OCI-LY7 (cell line): ENCODE data around the gene HSD17B11. TPM values are rescaled to one million over a fixed set of nuclear protein-coding genes. Genes with fewer than 3 reads are reported as not detected.

Experiments used
- BruUV-seq: library from RNA; stranded (reverse); fragments of 400-500 nt; replicated peaks from 2 replicates; lab custom pipeline; 2021; lab: Mats Ljungman, UMichigan
- CTCF ChIA-PET: fragments of 300-600 bp; sonication (Branson Sonifier 250); formaldehyde crosslinking; loops from one replicate; lab custom pipeline; 2022; ENCODE audit warnings: antibody characterized with exemption; ENCODE audit not compliant: unreplicated experiment; lab: Charles Lee
- POLR2A ChIA-PET: fragments of 300-600 bp; sonication (Branson Sonifier 250); formaldehyde crosslinking; loops from one replicate; lab custom pipeline; 2022; ENCODE audit warnings: antibody characterized with exemption; lab: Charles Lee
- DNase-seq: peaks from one replicate; pipeline ENCODE4 v3.0.0-alpha.2; 2015; ENCODE audit warnings: low spot score
- H2AFZ ChIP-seq: fragments of 200-600 bp; sonication (generic), shearing (Covaris generic); 2 replicates; pipeline ENCODE4 v1.6.1; 2014; ENCODE audit warnings: mild to moderate bottlenecking, antibody characterized with exemption, low read length, moderate library complexity
- H3K27ac ChIP-seq: fragments of 200-600 bp; sonication (generic); 2 replicates; pipeline ENCODE4 v1.5.1; 2014; ENCODE audit warnings: mixed run types, low read depth, mild to moderate bottlenecking, moderate library complexity, low read length, inconsistent platforms; ENCODE audit not compliant: poor library complexity, severe bottlenecking
- H3K36me3 ChIP-seq: fragments of 200-600 bp; sonication (generic); 2 replicates; pipeline ENCODE4 v1.6.1; 2014; ENCODE audit warnings: mild to moderate bottlenecking, antibody characterized with exemption, low read length, moderate library complexity, mixed read lengths; ENCODE audit not compliant: insufficient read depth
- H3K4me1 ChIP-seq: fragments of 200-600 bp; sonication (generic); 2 replicates; pipeline ENCODE4 v1.5.1; 2014; ENCODE audit warnings: mild to moderate bottlenecking, low read length; ENCODE audit not compliant: insufficient read depth, poor library complexity, severe bottlenecking
- H3K4me2 ChIP-seq: fragments of 200-600 bp; sonication (generic); 2 replicates; pipeline ENCODE4 v1.6.1; 2014; ENCODE audit warnings: mild to moderate bottlenecking, low read length
- H3K4me3 ChIP-seq: fragments of 200-600 bp; sonication (generic); 2 replicates; pipeline ENCODE4 v1.5.1; 2014; ENCODE audit warnings: mild to moderate bottlenecking, low read depth, low read length; ENCODE audit not compliant: poor library complexity, severe bottlenecking
- H3K79me2 ChIP-seq: fragments of 200-600 bp; sonication (generic); 2 replicates; pipeline ENCODE4 v1.6.1; 2016; ENCODE audit warnings: low read depth, mild to moderate bottlenecking, low read length, moderate library complexity, mixed read lengths; ENCODE audit not compliant: insufficient read depth
- H3K9me2 ChIP-seq: fragments of 200-600 bp; sonication (generic); 2 replicates; pipeline ENCODE4 v1.6.1; 2016; ENCODE audit warnings: mild to moderate bottlenecking, low read length, mixed read lengths; ENCODE audit not compliant: insufficient read depth
- H3K9me3 ChIP-seq: fragments of 200-600 bp; sonication (generic); 2 replicates; pipeline ENCODE4 v1.6.1; 2014; ENCODE audit warnings: mild to moderate bottlenecking, mixed run types, low read length, mixed read lengths
- H4K20me1 ChIP-seq: fragments of 200-600 bp; sonication (generic); 2 replicates; pipeline ENCODE4 v1.6.1; 2014; ENCODE audit warnings: mild to moderate bottlenecking, antibody characterized with exemption, low read length, moderate library complexity, mixed read lengths; ENCODE audit not compliant: insufficient read depth
- CTCF ChIP-seq: fragments of 200-600 bp; sonication (generic); conservative IDR thresholded peaks from 2 replicates; pipeline ENCODE4 v1.5.1; 2014; ENCODE audit warnings: mild to moderate bottlenecking, antibody characterized with exemption, low read length, moderate library complexity, mixed read lengths
- EZH2phosphoT487 ChIP-seq: fragments of 200-600 bp; sonication (generic); IDR thresholded peaks from 2 replicates; pipeline ENCODE4 v1.6.1; 2018; ENCODE audit warnings: low read depth, borderline replicate concordance, mild to moderate bottlenecking, mixed run types, antibody characterized with exemption, low read length, moderate library complexity, mixed read lengths
- intact Hi-C: fragments of 100-400 bp; cut with micrococcal nuclease; formaldehyde crosslinking; loops from one replicate; pipeline ENCODE4 v1.10.0; 2022; ENCODE audit not compliant: unreplicated experiment
- total RNA-seq, 2 experiments: library from RNA; depleted of rRNA in 1 of 2; stranded (reverse); fragments of >200 nt in 1 of 2; shearing (Covaris generic) in 1 of 2; gene quantifications; 2 replicates each; pipeline ENCODE4 v1.2.3, GENCODE V29; 2014 to 2022

Gene HSD17B11
- total RNA-seq, 2 experiments from 2014 or later, result 8.7 to 9.0 TPM

GRCh38 chr4:87330761-87331160 is 60.2 kb downstream of the HSD17B11 start:
- ChIA-PET POLR2A (interaction anchor here (1.2 kb wide), 1 partner anchor 9 kb away, joined by 6 read pairs; no protein-coding TSS in a partner anchor), CTCF (interaction anchor here (0.6 kb wide), 1 partner anchor 51 kb away, joined by 3 read pairs; no protein-coding TSS in a partner anchor)
- Histone ChIP-seq H3K4me2 (no peak overlapping the region), H3K79me2 (no peaks in the 10 kb centered on the region), H2AFZ (no peak overlapping the region), H3K27ac (no peak overlapping the region), H4K20me1 (no peaks in the 10 kb centered on the region), H3K9me2 (no peaks in the 10 kb centered on the region), H3K4me1 (no peaks in the 10 kb centered on the region), H3K36me3 (no peaks in the 10 kb centered on the region), H3K4me3 (no peak overlapping the region), H3K9me3 (peaks cover 6% of the 10 kb centered on the region; the same call in 1 of the 2 replicates)
- no peak for TF ChIP-seq EZH2phosphoT487
- TF ChIP-seq CTCF, result no peak
- no TSS peak for BruUV-seq
- no peak for DNase-seq
- intact Hi-C loops, result no loop called here

- Histone ChIP-seq H3K36me3 (no peaks in the 10 kb centered on the region), H3K4me2 (no peak overlapping the region), H3K27ac (no peak overlapping the region), H3K4me3 (no peak overlapping the region), H3K4me1 (no peaks in the 10 kb centered on the region), H3K79me2 (no peaks in the 10 kb centered on the region), H4K20me1 (no peaks in the 10 kb centered on the region), H3K9me2 (no peaks in the 10 kb centered on the region), H3K9me3 (no peaks in the 10 kb centered on the region), H2AFZ (no peak overlapping the region)
- no TSS peak for BruUV-seq
- POLR2A ChIA-PET, result interaction anchor here (0.6 kb wide), 2 partner anchors 200 to 842 kb away, joined by 3 to 4 read pairs; no protein-coding TSS in a partner anchor
- TF ChIP-seq CTCF, result no peak
- CTCF ChIA-PET, result no interaction called here
- intact Hi-C loops, result no loop called here
- DNase-seq, result no peak
These were observed 63.9 kb downstream of the HSD17B11 start for GRCh38 chr4:87327136-87327535.

- intact Hi-C loops, result no loop called here
- Histone ChIP-seq H3K4me2 (no peak overlapping the region), H3K9me3 (no peaks in the 10 kb centered on the region), H2AFZ (no peak overlapping the region), H3K9me2 (no peaks in the 10 kb centered on the region), H3K4me1 (no peaks in the 10 kb centered on the region), H3K36me3 (no peaks in the 10 kb centered on the region), H3K79me2 (no peaks in the 10 kb centered on the region), H4K20me1 (no peaks in the 10 kb centered on the region), H3K4me3 (no peak overlapping the region), H3K27ac (no peak overlapping the region)
- no peak for TF ChIP-seq CTCF
- no peak for TF ChIP-seq EZH2phosphoT487
- no peak for DNase-seq
- CTCF ChIA-PET, result no interaction called here
- no TSS peak for BruUV-seq
- POLR2A ChIA-PET, result interaction anchor here (0.6 kb wide), 1 partner anchor 843 kb away, joined by 4 read pairs; no protein-coding TSS in a partner anchor
These were observed 64.5 kb downstream of the HSD17B11 start for GRCh38 chr4:87326460-87326859.
